RWPE2 (cell line): ENCODE data around the gene NMNAT3.

ENCODE experiments used
- ATAC-seq: fragments of 200-7000 bp; cut with Tn5 transposase; 3 replicates; pipeline ENCODE4 v1.9.1; 2021; ENCODE audit warnings: low read depth
- DNase-seq: peaks from one replicate; pipeline ENCODE4 v3.0.0-alpha.2; 2020; ENCODE audit warnings: low spot score
- H3K27ac ChIP-seq: fragments of 450-650 bp; 2 replicates; pipeline ENCODE4 v1.5.1; 2017; ENCODE audit warnings: mild to moderate bottlenecking; ENCODE audit not compliant: poor library complexity, severe bottlenecking
- H3K27me3 ChIP-seq: fragments of 250-450 bp; sonication (Bioruptor Pico); 2 replicates; pipeline ENCODE4 v1.5.1; 2021; ENCODE audit warnings: mild to moderate bottlenecking, moderate library complexity; ENCODE audit not compliant: insufficient read depth, poor library complexity, severe bottlenecking
- H3K36me3 ChIP-seq: fragments of 250-450 bp; sonication (Bioruptor Pico); 2 replicates; pipeline ENCODE4 v1.5.1; 2020; ENCODE audit warnings: low read depth, mild to moderate bottlenecking, moderate library complexity
- H3K4me1 ChIP-seq: fragments of 250-450 bp; sonication (Bioruptor Pico); 2 replicates; pipeline ENCODE4 v1.5.1; 2021; ENCODE audit warnings: mild to moderate bottlenecking, moderate library complexity; ENCODE audit not compliant: insufficient read depth, poor library complexity, severe bottlenecking
- H3K4me3 ChIP-seq: fragments of 250-450 bp; sonication (Bioruptor Pico); 2 replicates; pipeline ENCODE4 v1.5.1; 2021; ENCODE audit warnings: mild to moderate bottlenecking, moderate library complexity; ENCODE audit not compliant: severe bottlenecking
- H3K9me3 ChIP-seq: fragments of 250-450 bp; sonication (Bioruptor Pico); 2 replicates; pipeline ENCODE4 v1.5.1; 2021; ENCODE audit warnings: mild to moderate bottlenecking, moderate library complexity; ENCODE audit not compliant: severe bottlenecking
- CTCF ChIP-seq: fragments of 450-650 bp; IDR thresholded peaks from one replicate; pipeline ENCODE4 v1.5.1; 2017; ENCODE audit warnings: mild to moderate bottlenecking, moderate library complexity; ENCODE audit not compliant: poor library complexity, severe bottlenecking

Gene NMNAT3

GRCh38 chr3:139517321-139518065 is 160.3 kb downstream of the NMNAT3 start:
- no peak for TF ChIP-seq CTCF
- H3K4me1 ChIP-seq = no peaks in the 10 kb centered on the region
- no peak overlapping the region for H3K27ac ChIP-seq

GRCh38 chr3:139514741-139515140 is 163.0 kb downstream of the NMNAT3 start:
- no peaks in the 10 kb centered on the region for H3K27me3 ChIP-seq
- DNase-seq = no peak
- H3K4me1 ChIP-seq = no peaks in the 10 kb centered on the region
- no peak overlapping the region for H3K4me3 ChIP-seq
- H3K36me3 ChIP-seq = no peaks in the 10 kb centered on the region
- H3K9me3 ChIP-seq = no peaks in the 10 kb centered on the region
- TF ChIP-seq CTCF = no peak
- H3K27ac ChIP-seq = no peak overlapping the region
- no peak for ATAC-seq

More at GRCh38 chr3:139517321-139518065, 160.3 kb downstream of the NMNAT3 start:
- ATAC-seq (no peak), DNase-seq (no peak)
- no peak overlapping the region for H3K4me3 ChIP-seq
- H3K36me3 ChIP-seq = no peaks in the 10 kb centered on the region
- H3K9me3 ChIP-seq = no peaks in the 10 kb centered on the region
- no peaks in the 10 kb centered on the region for H3K27me3 ChIP-seq
